ENCODE measurements around the gene SYTL3.

The SYTL3 gene

DNA sequence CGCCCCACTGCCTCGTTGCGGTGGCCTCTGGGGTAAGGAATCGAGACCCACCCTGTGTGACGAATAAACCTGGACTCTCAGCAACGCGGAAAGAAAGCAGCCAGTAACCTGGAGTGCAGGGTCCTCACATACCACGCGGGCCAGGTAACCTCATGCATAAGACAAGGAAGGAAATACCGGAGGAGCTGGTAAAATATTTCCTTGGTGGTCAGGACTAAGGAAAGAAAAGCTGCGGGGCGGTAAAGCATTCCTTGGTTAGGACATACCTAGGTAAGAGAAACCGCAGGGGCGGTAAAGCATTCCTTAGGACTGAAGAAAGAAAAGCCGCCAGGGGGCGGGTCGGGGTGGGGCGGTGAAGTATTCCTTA is 80.7 kb downstream of the SYTL3 start:
- TF ChIP-seq POLR2A (IDR thresholded peaks at IDR 0.05; ENCODE audit: low read depth, low read length) (no peak), POLR2AphosphoS5 (IDR thresholded peaks at IDR 0.05; ENCODE audit: low read depth, low read length) (no peak), TAF1 (IDR thresholded peaks at IDR 0.05; ENCODE audit: borderline replicate concordance, low read depth, low read length) (no peak)
- FAIRE-seq = no peak

DNA sequence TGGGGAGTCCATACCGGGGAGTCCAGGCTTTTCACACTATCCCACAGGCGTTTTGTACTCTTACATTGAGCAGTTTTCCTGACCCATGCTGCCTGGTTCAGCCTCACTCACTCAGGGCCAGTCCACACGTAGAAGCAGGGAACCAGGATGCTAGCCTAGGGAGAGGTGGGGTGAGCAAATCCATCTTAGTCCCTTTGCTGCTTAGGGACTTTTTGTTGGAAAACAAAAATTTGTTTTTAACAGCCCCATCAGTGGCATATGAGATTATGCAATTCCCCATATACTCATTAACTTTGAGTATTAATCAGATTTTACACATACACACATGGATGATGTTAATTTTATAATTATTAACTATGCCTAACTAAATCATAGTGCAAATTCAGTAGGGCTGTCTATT is 85.2 kb downstream of the SYTL3 start:
- DNase-seq (ENCODE audit: insufficient read length) (no peak), FAIRE-seq (no peak)
- TF ChIP-seq TAF1 (IDR thresholded peaks at IDR 0.05; ENCODE audit: borderline replicate concordance, low read depth, low read length) (no peak), POLR2A (IDR thresholded peaks at IDR 0.05; ENCODE audit: low read depth, low read length) (no peak), POLR2AphosphoS5 (IDR thresholded peaks at IDR 0.05; ENCODE audit: low read depth, low read length) (no peak)

More for the DNA sequence above, 80.7 kb downstream of the SYTL3 start:
- no peak for DNase-seq (ENCODE audit: insufficient read length)

DNA sequence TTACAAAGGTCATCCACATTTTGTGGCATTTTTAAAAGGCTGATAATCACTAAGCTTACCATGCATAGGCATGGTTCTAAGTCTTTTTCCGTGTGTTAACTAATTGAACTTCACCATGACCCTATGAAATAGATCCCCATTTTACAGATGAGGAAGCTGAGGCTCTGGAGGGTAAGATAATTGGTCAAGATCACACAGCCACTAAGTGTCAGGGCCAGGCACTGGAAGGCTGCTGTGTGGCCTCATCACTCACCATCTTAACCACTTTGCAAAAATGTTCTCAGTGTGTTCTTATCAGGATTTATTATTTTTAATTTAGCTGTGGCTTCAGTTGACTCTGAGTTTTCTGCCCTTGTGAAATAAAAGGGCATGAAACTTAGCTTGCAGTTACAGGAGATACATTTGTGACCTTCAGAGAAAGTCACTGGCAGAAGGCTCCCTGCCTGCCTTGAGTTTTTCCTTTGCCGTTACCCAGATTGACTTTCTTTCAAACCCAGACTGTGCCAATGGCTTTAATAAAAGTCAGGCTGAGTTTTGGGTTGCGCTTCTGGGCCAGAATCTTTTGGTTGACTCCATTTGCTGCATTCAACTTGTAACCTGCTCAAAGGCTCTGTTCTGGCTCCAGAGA is 87.3 kb downstream of the SYTL3 start:
- FAIRE-seq (no peak), DNase-seq (ENCODE audit: insufficient read length) (no peak)
- TF ChIP-seq POLR2AphosphoS5 (IDR thresholded peaks at IDR 0.05; ENCODE audit: low read depth, low read length) (no peak), POLR2A (IDR thresholded peaks at IDR 0.05; ENCODE audit: low read depth, low read length) (no peak), TAF1 (IDR thresholded peaks at IDR 0.05; ENCODE audit: borderline replicate concordance, low read depth, low read length) (no peak)

DNA sequence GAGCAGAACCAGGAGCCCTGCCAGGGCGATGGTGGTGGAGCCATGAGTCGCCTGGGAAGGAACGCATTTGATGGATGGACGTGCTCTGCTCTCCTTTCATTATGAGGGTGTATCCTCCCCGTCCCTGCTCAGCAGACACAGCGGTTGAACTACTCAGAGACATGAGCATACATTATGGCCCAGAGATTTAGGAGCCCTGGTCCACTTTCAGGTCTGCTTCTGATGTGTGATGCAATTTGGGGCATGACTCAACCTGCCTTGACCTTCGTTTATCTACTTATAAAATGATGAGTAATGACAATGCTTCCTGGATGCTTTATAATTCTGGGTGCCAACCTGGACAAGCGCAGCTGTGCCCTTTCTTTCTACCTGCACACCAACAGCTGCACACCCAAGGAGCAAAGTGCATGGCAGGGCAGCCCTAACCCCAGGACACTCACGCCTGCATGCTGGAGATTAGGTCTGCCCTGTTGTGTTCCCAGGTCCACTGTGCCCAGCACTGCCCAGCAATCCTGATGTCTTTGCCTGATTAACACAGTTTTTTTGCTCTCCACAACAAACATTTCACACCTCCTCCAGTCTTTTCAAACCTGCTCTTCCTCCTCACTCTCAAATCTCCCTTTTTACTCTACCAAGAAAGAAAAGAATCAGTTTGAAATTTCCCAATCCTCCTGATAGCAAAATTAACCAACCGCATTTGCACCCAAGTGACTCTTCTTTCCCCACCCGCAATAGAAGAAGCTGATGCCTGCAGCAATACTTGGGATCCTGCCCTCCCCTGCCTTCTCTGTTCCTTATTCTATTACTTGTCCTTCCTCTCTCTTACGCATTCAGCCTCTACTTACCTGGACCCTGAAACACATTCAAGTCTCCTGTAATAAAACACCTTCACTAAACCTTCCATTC is 88.1 kb downstream of the SYTL3 start:
- DNase-seq (ENCODE audit: insufficient read length) (no peak), FAIRE-seq (no peak)
- no peak for TF ChIP-seq TAF1 (IDR thresholded peaks at IDR 0.05; ENCODE audit: borderline replicate concordance, low read depth, low read length)
- TF ChIP-seq POLR2AphosphoS5 (IDR thresholded peaks at IDR 0.05; ENCODE audit: low read depth, low read length) = no peak
- no peak for TF ChIP-seq POLR2A (IDR thresholded peaks at IDR 0.05; ENCODE audit: low read depth, low read length)

DNA sequence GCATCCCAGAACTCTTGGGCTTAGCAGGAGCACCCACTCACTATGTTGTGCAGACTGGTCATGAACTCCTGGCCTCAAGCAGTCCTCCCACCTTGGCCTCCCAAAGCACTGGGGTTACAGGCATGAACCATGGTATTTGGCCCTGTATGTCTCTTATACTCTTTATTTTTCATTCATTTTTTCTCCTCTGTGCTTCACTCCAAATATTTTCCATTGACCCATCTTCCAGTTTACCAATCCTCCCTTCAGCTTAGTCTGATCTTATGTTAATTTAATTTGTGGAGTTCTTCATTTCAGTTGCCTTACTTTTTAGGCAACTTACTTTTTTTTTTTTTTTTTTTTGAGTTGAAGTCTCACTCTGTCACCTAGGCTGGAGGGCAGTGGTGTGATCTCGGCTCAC is 89.8 kb downstream of the SYTL3 start:
- no peak for FAIRE-seq
- TF ChIP-seq POLR2A (IDR thresholded peaks at IDR 0.05; ENCODE audit: low read depth, low read length) (no peak), POLR2AphosphoS5 (IDR thresholded peaks at IDR 0.05; ENCODE audit: low read depth, low read length) (no peak), TAF1 (IDR thresholded peaks at IDR 0.05; ENCODE audit: borderline replicate concordance, low read depth, low read length) (no peak)
- DNase-seq (ENCODE audit: insufficient read length) = no peak

DNA sequence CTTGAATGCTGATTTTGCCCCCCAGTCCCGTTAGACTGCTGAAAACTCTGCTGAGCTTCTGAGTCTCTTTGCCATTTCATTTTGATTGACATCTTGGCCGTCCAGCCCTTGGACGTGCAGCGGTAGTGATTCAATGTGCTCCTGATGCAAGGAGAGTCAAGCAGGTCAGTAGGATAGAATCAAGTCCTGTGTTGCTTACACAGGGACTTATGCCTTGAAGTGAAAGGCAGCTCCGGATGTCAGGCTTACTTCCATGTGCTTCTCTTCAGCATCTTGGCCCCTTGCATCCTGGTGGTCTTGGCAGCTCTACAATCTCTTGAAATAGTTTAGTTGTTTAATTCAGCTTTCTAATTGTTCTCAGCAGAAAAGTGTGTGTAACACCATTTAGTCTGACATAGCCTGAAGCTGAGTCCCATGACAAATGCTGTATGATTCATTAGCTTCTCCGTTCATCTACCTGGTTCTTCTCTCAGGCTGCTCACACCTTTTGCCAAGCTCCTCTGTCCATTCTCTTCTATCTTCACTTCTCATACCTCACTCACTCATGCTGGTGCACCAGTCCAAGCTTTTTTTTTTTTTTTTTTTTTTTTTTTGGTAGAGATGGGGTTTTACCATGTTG is 93.3 kb downstream of the SYTL3 start:
- FAIRE-seq (no peak), DNase-seq (ENCODE audit: insufficient read length) (no peak)
- TF ChIP-seq POLR2AphosphoS5 (IDR thresholded peaks at IDR 0.05; ENCODE audit: low read depth, low read length) (no peak), POLR2A (IDR thresholded peaks at IDR 0.05; ENCODE audit: low read depth, low read length) (no peak), TAF1 (IDR thresholded peaks at IDR 0.05; ENCODE audit: borderline replicate concordance, low read depth, low read length) (no peak)

DNA sequence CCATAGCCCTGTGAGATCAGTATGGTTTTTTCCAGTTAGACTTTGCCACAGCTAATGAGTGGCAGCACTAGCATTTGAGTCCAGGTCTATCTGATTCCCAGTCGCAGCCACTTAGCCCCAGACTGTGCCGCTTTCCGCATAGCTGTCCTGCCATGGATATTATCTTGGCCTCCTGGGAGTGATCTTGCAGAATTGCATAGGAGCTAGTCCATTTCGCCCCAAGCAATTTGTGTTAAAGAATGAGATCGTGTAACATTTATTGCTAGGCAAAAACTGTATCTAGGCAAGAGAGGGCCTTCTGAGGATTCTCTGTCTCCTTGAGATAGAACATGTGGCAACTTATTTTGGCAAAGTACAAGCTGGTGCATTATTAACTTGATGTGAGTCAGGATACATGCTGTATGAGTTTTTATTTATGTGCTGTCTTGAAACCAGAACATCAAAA is 95.2 kb downstream of the SYTL3 start:
- no peak for TF ChIP-seq TAF1 (IDR thresholded peaks at IDR 0.05; ENCODE audit: borderline replicate concordance, low read depth, low read length)
- no peak for FAIRE-seq
- DNase-seq (ENCODE audit: insufficient read length) = no peak

DNA sequence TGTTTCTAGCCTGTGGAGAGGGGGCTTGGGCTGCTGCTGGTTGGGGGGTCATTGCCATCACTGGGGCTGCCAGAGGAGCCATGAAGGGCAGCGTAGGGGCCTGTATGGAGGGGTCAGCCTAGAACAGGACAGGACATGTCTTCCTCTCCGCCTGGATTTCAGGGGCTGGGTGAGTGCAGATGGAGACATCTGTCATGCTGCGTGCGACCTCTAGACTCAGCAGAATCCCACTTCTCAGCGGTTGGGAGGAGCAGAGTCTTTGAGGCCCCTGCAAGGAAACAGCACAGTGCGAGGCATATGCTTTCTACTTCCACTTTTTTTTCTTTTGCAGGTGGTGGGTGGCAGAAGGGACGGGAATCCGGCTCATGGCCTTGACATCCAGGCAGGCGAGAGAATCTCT is 101.4 kb downstream of the SYTL3 start:
- TF ChIP-seq TAF1 (IDR thresholded peaks at IDR 0.05; ENCODE audit: borderline replicate concordance, low read depth, low read length) (no peak), POLR2A (IDR thresholded peaks at IDR 0.05; ENCODE audit: low read depth, low read length) (no peak), POLR2AphosphoS5 (IDR thresholded peaks at IDR 0.05; ENCODE audit: low read depth, low read length) (no peak)
- DNase-seq (ENCODE audit: insufficient read length) (no peak), FAIRE-seq (no peak)

DNA sequence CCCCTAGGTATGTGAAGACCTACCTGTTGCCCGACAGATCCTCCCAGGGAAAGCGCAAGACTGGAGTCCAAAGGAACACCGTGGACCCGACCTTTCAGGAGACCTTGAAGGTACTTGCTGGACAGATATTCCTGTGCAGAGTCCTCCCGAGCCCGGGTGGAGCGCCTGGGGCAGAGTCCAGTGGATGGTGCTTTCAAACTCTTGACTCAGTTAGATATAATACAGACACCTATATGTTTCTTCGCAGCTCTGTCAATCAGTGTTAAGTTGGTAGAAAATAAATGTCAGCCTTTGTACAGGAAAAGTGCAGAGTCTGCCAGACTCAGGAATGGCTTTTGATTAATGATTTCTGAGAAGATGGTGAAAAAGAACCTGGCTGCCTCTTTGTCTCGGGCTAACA is 102.1 kb downstream of the SYTL3 start:
- no peak for FAIRE-seq
- TF ChIP-seq POLR2AphosphoS5 (IDR thresholded peaks at IDR 0.05; ENCODE audit: low read depth, low read length) = no peak
- TF ChIP-seq TAF1 (IDR thresholded peaks at IDR 0.05; ENCODE audit: borderline replicate concordance, low read depth, low read length) = no peak
- TF ChIP-seq POLR2A (IDR thresholded peaks at IDR 0.05; ENCODE audit: low read depth, low read length) = no peak

DNA sequence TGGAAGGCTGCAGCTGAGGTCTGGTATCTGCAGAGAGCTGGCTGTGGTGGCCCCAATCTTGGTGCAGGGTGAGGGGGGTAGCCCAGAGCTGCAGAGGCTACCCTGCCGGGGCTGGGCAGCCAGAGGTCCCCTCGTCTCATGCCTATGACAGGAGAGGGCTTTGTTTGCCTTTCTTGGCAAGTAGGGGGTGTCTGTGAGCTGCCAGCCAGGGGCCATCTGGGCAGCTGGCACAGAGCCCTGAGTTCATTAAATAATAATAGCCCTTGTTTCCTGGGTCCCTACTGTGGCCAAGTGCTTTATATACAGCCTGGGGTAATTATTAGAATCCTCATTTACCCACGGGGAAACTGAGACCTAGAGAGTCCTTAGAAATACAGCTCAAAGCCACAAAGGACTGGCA is 102.8 kb downstream of the SYTL3 start:
- TF ChIP-seq TAF1 (IDR thresholded peaks at IDR 0.05; ENCODE audit: borderline replicate concordance, low read depth, low read length) (no peak), POLR2AphosphoS5 (IDR thresholded peaks at IDR 0.05; ENCODE audit: low read depth, low read length) (no peak), POLR2A (IDR thresholded peaks at IDR 0.05; ENCODE audit: low read depth, low read length) (no peak)
- DNase-seq (ENCODE audit: insufficient read length) (no peak), FAIRE-seq (no peak)

More for the DNA sequence above, 102.1 kb downstream of the SYTL3 start:
- no peak for DNase-seq (ENCODE audit: insufficient read length)

DNA sequence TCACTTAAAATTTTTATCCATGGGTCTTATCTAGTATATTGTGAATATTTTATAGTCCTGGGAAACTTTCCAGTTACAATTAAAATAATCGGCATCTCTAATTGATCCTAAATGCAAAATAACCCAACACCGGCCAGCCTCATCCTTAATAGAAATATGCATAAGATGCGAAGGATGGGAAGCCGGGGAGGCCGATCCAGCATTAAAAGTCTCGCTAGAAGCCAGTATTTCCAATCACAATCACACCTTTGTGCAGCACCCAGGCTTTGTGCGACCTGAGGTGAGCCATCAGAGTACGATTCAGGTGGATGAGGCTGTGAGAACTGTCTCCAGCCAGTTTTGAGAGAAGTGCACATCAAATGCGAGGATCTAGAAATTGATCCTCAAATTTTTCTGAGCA is 104.0 kb downstream of the SYTL3 start:
- TF ChIP-seq POLR2AphosphoS5 (IDR thresholded peaks at IDR 0.05; ENCODE audit: low read depth, low read length) (no peak), POLR2A (IDR thresholded peaks at IDR 0.05; ENCODE audit: low read depth, low read length) (no peak), TAF1 (IDR thresholded peaks at IDR 0.05; ENCODE audit: borderline replicate concordance, low read depth, low read length) (no peak)
- no peak for FAIRE-seq
- DNase-seq (ENCODE audit: insufficient read length) = no peak

All from GM12892 (cell line).